ENCODE data around the gene PGRMC2. TPM values are rescaled to one million over a fixed set of nuclear protein-coding genes. Genes with fewer than 3 reads are reported as not detected.

The PGRMC2 gene
- 10 to 100 TPM; 37.8 to 38.0 TPM for total RNA-seq

GRCh38 chr4:128287141-128287870 is at the start of gene PGRMC2:
Gene PGRMC2, minus strand, starts transcription at chr4:128287813. Its CDS starts 23 bp downstream, at chr4:128287790.
- CTCF ChIA-PET = interaction anchor here (0.9 kb wide), 1 partner anchor 218 kb away, joined by 3 read pairs; no protein-coding TSS in a partner anchor
- H3K27me3 Mint-ChIP-seq (ENCODE audit: low read depth) = no peaks in the 10 kb centered on the region
- POLR2A ChIA-PET = interaction anchor here (0.6 to 2.8 kb wide), 6 partner anchors 12 to 807 kb away, joined by 3 to 14 read pairs (median 3); partner anchors contain the start of genes LARP1B and PLK4
- peak within 1 kb of the TSS; percentile 96 for H3K4me3 Mint-ChIP-seq
- H3K9me3 Mint-ChIP-seq (ENCODE audit: insufficient read depth) = no peaks in the 10 kb centered on the region
- DNase-seq = peak; percentile 57
- peaks cover 25% of the 10 kb centered on the region for H3K36me3 Mint-ChIP-seq (ENCODE audit: low read depth)
- ATAC-seq = peak; percentile 4
- H3K4me1 Mint-ChIP-seq (ENCODE audit: low read depth) = peaks cover 35% of the 10 kb centered on the region
- H3K27ac Mint-ChIP-seq = peak within 1 kb of the TSS; percentile 88

- Mint-ChIP-seq H3K4me3 (no peak overlapping the region), H3K27me3 (ENCODE audit: low read depth) (no peaks in the 10 kb centered on the region), H3K9me3 (ENCODE audit: insufficient read depth) (no peaks in the 10 kb centered on the region), H3K27ac (no peak overlapping the region), H3K4me1 (ENCODE audit: low read depth) (no peaks in the 10 kb centered on the region), H3K36me3 (ENCODE audit: low read depth) (no peaks in the 10 kb centered on the region)
- DNase-seq (no peak), ATAC-seq (no peak)
- ChIA-PET POLR2A (no interaction called here), CTCF (no interaction called here)
Measured at GRCh38 chr4:128335541-128335940, 47.9 kb upstream of the PGRMC2 start.

- H3K4me3 Mint-ChIP-seq = no peak overlapping the region
- H3K4me1 Mint-ChIP-seq (ENCODE audit: low read depth) = no peaks in the 10 kb centered on the region
- H3K27ac Mint-ChIP-seq = no peak overlapping the region
- no peaks in the 10 kb centered on the region for H3K9me3 Mint-ChIP-seq (ENCODE audit: insufficient read depth)
- no peaks in the 10 kb centered on the region for H3K36me3 Mint-ChIP-seq (ENCODE audit: low read depth)
- POLR2A ChIA-PET = no interaction called here
- ATAC-seq (no peak), DNase-seq (no peak)
- H3K27me3 Mint-ChIP-seq (ENCODE audit: low read depth) = no peaks in the 10 kb centered on the region
- CTCF ChIA-PET = no interaction called here
Measured at GRCh38 chr4:128334256-128334655, 46.6 kb upstream of the PGRMC2 start.

- no peaks in the 10 kb centered on the region for H3K27me3 Mint-ChIP-seq (ENCODE audit: low read depth)
- no peaks in the 10 kb centered on the region for H3K4me1 Mint-ChIP-seq (ENCODE audit: low read depth)
- no peaks in the 10 kb centered on the region for H3K36me3 Mint-ChIP-seq (ENCODE audit: low read depth)
- ChIA-PET POLR2A (no interaction called here), CTCF (no interaction called here)
- ATAC-seq = no peak
- no peak overlapping the region for H3K4me3 Mint-ChIP-seq
- no peak overlapping the region for H3K27ac Mint-ChIP-seq
- no peaks in the 10 kb centered on the region for H3K9me3 Mint-ChIP-seq (ENCODE audit: insufficient read depth)
- no peak for DNase-seq
Measured at GRCh38 chr4:128333309-128334018, 45.9 kb upstream of the PGRMC2 start.

- Mint-ChIP-seq H3K27ac (no peak overlapping the region), H3K9me3 (ENCODE audit: insufficient read depth) (no peaks in the 10 kb centered on the region), H3K4me3 (no peak overlapping the region), H3K27me3 (ENCODE audit: low read depth) (no peaks in the 10 kb centered on the region), H3K4me1 (ENCODE audit: low read depth) (no peaks in the 10 kb centered on the region), H3K36me3 (ENCODE audit: low read depth) (no peaks in the 10 kb centered on the region)
- POLR2A ChIA-PET = no interaction called here
- CTCF ChIA-PET = no interaction called here
- ATAC-seq (no peak), DNase-seq (no peak)
Measured at GRCh38 chr4:128332081-128332480, 44.5 kb upstream of the PGRMC2 start.

GRCh38 chr4:128329638-128330037 is 42.0 kb upstream of the PGRMC2 start:
- no peak overlapping the region for H3K4me3 Mint-ChIP-seq
- POLR2A ChIA-PET = interaction anchor here (0.6 kb wide), 1 partner anchor 15 kb away, joined by 3 read pairs; no protein-coding TSS in a partner anchor

GRCh38 chr4:128328106-128328505 is 40.5 kb upstream of the PGRMC2 start:
- DNase-seq (no peak), ATAC-seq (no peak)
- no peaks in the 10 kb centered on the region for H3K9me3 Mint-ChIP-seq (ENCODE audit: insufficient read depth)
- no peak overlapping the region for H3K4me3 Mint-ChIP-seq
- H3K27ac Mint-ChIP-seq = no peak overlapping the region
- POLR2A ChIA-PET = no interaction called here
- H3K4me1 Mint-ChIP-seq (ENCODE audit: low read depth) = no peaks in the 10 kb centered on the region
- H3K27me3 Mint-ChIP-seq (ENCODE audit: low read depth) = no peaks in the 10 kb centered on the region
- CTCF ChIA-PET = no interaction called here
- H3K36me3 Mint-ChIP-seq (ENCODE audit: low read depth) = no peaks in the 10 kb centered on the region

More at GRCh38 chr4:128329638-128330037, 42.0 kb upstream of the PGRMC2 start:
- Mint-ChIP-seq H3K4me1 (ENCODE audit: low read depth) (no peaks in the 10 kb centered on the region), H3K27me3 (ENCODE audit: low read depth) (no peaks in the 10 kb centered on the region), H3K27ac (no peak overlapping the region), H3K9me3 (ENCODE audit: insufficient read depth) (no peaks in the 10 kb centered on the region), H3K36me3 (ENCODE audit: low read depth) (no peaks in the 10 kb centered on the region)
- ATAC-seq = no peak
- DNase-seq = no peak
- CTCF ChIA-PET = no interaction called here

GRCh38 chr4:128323401-128323800 is 35.8 kb upstream of the PGRMC2 start:
- no peaks in the 10 kb centered on the region for H3K9me3 Mint-ChIP-seq (ENCODE audit: insufficient read depth)
- ATAC-seq = no peak
- CTCF ChIA-PET = no interaction called here
- no peak for DNase-seq
- H3K4me3 Mint-ChIP-seq = no peak overlapping the region
- no peaks in the 10 kb centered on the region for H3K27me3 Mint-ChIP-seq (ENCODE audit: low read depth)
- POLR2A ChIA-PET = no interaction called here
- no peak overlapping the region for H3K27ac Mint-ChIP-seq
- no peaks in the 10 kb centered on the region for H3K4me1 Mint-ChIP-seq (ENCODE audit: low read depth)
- no peaks in the 10 kb centered on the region for H3K36me3 Mint-ChIP-seq (ENCODE audit: low read depth)

GRCh38 chr4:128322986-128323385 is 35.4 kb upstream of the PGRMC2 start:
- Mint-ChIP-seq H3K36me3 (ENCODE audit: low read depth) (no peaks in the 10 kb centered on the region), H3K4me1 (ENCODE audit: low read depth) (no peaks in the 10 kb centered on the region), H3K9me3 (ENCODE audit: insufficient read depth) (no peaks in the 10 kb centered on the region), H3K27me3 (ENCODE audit: low read depth) (no peaks in the 10 kb centered on the region), H3K4me3 (no peak overlapping the region), H3K27ac (no peak overlapping the region)
- CTCF ChIA-PET = no interaction called here
- DNase-seq (no peak), ATAC-seq (no peak)
- POLR2A ChIA-PET = no interaction called here

- H3K9me3 Mint-ChIP-seq (ENCODE audit: insufficient read depth) = no peaks in the 10 kb centered on the region
- DNase-seq (no peak), ATAC-seq (no peak)
- no peaks in the 10 kb centered on the region for H3K4me1 Mint-ChIP-seq (ENCODE audit: low read depth)
- CTCF ChIA-PET = no interaction called here
- H3K27me3 Mint-ChIP-seq (ENCODE audit: low read depth) = no peaks in the 10 kb centered on the region
- POLR2A ChIA-PET = no interaction called here
- no peaks in the 10 kb centered on the region for H3K36me3 Mint-ChIP-seq (ENCODE audit: low read depth)
- no peak overlapping the region for H3K4me3 Mint-ChIP-seq
- no peak overlapping the region for H3K27ac Mint-ChIP-seq
Measured at GRCh38 chr4:128322311-128322710, 34.7 kb upstream of the PGRMC2 start.

GRCh38 chr4:128320656-128321055 is 33.0 kb upstream of the PGRMC2 start:
- H3K4me1 Mint-ChIP-seq (ENCODE audit: low read depth) = no peaks in the 10 kb centered on the region
- ChIA-PET POLR2A (no interaction called here), CTCF (no interaction called here)
- no peak for ATAC-seq
- H3K36me3 Mint-ChIP-seq (ENCODE audit: low read depth) = no peaks in the 10 kb centered on the region
- no peak overlapping the region for H3K27ac Mint-ChIP-seq
- H3K4me3 Mint-ChIP-seq = no peak overlapping the region
- no peaks in the 10 kb centered on the region for H3K9me3 Mint-ChIP-seq (ENCODE audit: insufficient read depth)
- DNase-seq = no peak
- H3K27me3 Mint-ChIP-seq (ENCODE audit: low read depth) = no peaks in the 10 kb centered on the region

- H3K27me3 Mint-ChIP-seq (ENCODE audit: low read depth) = no peaks in the 10 kb centered on the region
- ATAC-seq = no peak
- no peak overlapping the region for H3K27ac Mint-ChIP-seq
- no peaks in the 10 kb centered on the region for H3K9me3 Mint-ChIP-seq (ENCODE audit: insufficient read depth)
- ChIA-PET POLR2A (no interaction called here), CTCF (interaction anchor here (0.7 kb wide), 1 partner anchor 423 kb away, joined by 3 read pairs; no protein-coding TSS in a partner anchor)
- no peak for DNase-seq
- no peak overlapping the region for H3K4me3 Mint-ChIP-seq
- no peaks in the 10 kb centered on the region for H3K36me3 Mint-ChIP-seq (ENCODE audit: low read depth)
- no peaks in the 10 kb centered on the region for H3K4me1 Mint-ChIP-seq (ENCODE audit: low read depth)
Measured at GRCh38 chr4:128315756-128316520, 28.3 kb upstream of the PGRMC2 start.

Measured in activated CD8-positive, alpha-beta T cell treated with anti-CD3 and anti-CD28 coated beads, Interleukin-2, amount 10 ng/mL, durations not matched to agents 7 days and 5 days (primary cell).